ENCODE results near the gene TSC22D1.

Gene TSC22D1

DNA sequence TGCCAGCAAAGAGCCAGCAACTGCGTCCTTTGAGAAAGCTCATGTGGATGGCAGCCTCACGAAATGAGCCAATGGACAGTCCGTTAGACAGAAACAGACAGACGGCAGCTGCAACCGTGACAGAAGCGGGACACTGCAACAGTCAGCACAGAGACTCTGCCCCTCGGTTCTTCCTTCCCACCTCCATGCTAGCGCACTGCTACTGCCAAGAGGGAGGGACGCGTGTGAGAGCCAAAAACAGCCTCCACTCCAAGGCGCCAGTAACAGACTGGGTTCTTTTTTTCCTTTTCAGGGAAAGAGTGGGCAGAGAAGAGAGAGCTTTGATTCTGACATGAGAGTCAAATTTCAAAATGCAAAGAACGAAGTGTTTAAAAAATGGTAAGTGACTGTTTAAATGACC, 125.0 kb downstream of the TSC22D1 start:
- no peak for FAIRE-seq

GRCh38 chr13:44449999-44450821, 125.9 kb downstream of the TSC22D1 start:
- FAIRE-seq: no peak

GRCh38 chr13:44448875-44449274, 127.3 kb downstream of the TSC22D1 start:
- FAIRE-seq: no peak

GRCh38 chr13:44448373-44448772, 127.8 kb downstream of the TSC22D1 start:
- FAIRE-seq: no peak

- peak; percentile 66 for FAIRE-seq
These were observed 128.3 kb downstream of the TSC22D1 start for GRCh38 chr13:44447783-44448321.

DNA sequence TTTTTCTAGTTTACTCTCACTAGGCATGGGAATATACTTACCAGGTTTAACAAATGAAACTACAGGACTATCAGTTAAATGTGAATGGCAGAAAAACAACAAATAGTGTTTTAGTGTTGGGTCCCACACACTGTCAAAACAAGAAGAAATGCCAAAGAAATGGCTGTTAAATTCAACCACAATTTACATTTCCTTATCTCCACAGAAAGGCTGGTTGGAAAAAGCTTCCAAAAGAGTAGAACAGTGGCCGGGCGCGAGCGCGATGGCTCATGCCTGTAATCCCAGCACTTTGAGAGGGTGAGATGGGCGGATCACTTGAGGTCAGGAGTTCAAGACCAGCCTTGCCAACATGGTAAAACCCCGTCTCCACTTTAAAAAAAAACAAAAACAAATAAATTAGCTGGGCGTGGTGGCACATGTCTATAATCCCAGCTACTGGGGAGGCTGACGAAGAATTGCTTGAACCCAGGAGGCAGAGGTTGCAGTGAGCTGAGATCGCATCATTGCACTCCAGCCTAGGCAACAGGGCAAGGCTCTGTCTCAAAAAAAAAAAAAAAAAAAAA, 136.0 kb downstream of the TSC22D1 start:
- no peak for FAIRE-seq

- FAIRE-seq: no peak
These were observed 136.6 kb downstream of the TSC22D1 start for GRCh38 chr13:44439452-44440024.

GRCh38 chr13:44438234-44438579, 137.9 kb downstream of the TSC22D1 start:
- FAIRE-seq: no peak

- FAIRE-seq: peak; percentile 100
These were observed 138.5 kb downstream of the TSC22D1 start for GRCh38 chr13:44437356-44438233.

DNA sequence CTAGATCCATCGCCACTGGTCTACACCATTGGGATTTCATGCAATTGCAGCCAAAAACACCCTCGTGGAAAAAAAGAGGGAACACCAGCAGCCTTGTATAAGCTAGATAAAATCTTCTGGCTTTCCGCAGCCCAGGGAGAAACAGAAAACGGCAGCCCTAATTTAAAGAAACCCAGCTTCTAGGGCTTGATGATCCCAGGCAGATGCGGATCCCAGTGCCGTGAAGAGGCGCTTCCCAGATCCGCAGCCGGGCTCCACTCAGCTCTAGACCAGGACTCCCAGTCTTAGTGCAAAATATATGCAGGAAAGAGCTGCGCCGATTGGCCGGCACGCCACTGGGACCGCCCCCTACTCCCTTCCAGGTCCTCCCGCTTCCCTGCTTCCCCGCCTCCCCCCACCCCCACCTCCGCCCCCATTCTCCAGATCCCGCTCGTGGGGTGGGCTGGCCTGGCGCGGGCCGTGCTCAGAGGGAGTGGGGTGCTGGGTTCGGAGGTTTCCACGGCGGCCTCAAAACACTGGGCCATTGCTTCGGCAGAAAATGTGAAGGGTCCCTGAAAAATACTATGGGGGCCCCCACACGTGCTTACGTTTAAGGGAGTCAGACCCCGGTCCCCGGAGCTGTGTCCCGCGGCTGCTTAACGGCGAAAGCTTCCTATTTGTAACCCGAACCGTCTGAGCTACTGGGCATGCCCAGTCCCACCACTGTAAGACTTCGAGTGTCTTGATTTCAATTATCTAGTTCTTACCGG, 139.4 kb downstream of the TSC22D1 start:
- peak; percentile 78 for FAIRE-seq

DNA sequence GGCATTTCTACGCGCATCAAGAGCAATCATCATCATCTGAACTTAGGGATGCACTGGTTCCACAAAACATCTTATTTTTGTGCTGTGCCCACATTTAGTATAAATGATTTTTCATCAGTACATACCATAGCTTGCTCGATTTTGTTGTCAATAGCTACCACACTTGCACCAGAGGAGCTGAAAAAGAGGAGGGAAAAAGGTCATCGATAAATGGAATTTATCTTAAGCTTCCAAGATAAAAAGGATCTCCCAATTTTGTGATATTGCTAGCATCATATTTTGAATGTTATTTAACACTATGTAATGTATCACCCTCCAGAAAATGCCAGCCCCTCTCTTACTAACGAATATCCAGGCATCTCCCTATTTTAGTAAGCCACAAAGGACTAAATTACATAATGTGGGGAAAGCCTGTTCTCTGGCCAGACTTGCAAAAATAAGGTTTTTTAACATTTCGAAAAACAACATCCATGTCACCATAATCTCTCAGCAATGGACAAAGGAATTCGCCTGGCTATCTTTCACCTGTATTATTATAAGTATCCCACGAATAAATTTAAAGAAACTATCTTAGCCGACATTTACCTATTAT, 140.1 kb downstream of the TSC22D1 start:
- FAIRE-seq: peak; percentile 94

GRCh38 chr13:44435142-44435918, 140.8 kb downstream of the TSC22D1 start:
- peak; percentile 97 for FAIRE-seq

DNA sequence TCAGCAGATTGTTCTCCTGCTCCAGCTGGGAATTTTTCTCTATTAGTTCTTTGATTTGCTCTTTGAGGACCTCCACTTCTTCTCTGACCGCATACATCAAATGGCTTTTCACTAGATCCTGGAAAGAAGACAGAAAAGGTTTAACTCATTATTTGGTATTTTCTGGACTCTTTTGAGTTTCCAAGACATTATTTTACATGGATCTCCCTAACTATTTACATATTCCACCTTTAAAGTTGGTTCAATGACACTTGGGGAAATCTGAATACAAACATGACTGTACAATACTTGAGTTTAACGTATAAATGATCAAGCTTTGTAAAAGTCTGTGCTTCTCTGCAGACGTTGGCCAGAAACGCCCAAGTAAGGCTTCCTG, 141.4 kb downstream of the TSC22D1 start:
- peak; percentile 72 for FAIRE-seq

- no peak for FAIRE-seq
These were observed 142.0 kb downstream of the TSC22D1 start for GRCh38 chr13:44433863-44434765.

- no peak for FAIRE-seq
These were observed 143.5 kb downstream of the TSC22D1 start for GRCh38 chr13:44432650-44433049.

DNA sequence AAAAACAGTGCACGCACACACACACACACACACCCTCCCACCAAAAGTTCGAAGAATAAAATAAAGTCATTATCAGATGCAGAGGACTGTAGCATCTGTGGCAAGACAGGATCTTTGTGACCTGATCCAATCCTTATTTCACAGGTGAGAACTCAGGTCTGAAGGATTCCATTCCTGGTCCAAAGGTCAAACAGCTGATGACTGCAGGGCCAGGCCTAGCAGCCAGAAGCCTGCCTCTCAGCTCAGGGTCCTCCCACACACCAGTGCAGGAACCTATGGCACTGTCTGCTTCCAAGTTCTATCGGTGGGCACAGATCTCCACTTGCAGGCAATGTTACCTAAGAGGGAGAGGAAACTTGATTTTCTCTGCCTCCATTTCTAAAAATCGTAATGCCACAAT, 145.0 kb downstream of the TSC22D1 start:
- no peak for FAIRE-seq

DNA sequence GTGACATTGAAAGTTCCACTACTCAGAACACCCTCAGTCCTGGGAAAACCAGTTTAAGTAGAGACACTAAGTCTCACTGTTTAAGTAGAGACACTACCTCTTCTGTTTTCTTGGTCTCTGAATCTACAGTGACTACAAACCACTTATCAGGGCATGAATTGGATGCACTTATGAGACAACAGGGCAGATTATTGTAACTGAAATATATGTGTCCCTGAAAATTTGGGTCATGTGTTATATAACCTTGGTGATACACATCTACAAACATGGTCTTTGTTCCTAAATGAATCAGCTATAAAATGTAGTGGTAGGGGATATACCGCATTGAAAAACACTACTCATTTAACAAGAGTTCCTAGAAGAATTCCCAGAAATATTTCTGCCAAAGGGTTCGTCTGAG, 146.8 kb downstream of the TSC22D1 start:
- no peak for FAIRE-seq

DNA sequence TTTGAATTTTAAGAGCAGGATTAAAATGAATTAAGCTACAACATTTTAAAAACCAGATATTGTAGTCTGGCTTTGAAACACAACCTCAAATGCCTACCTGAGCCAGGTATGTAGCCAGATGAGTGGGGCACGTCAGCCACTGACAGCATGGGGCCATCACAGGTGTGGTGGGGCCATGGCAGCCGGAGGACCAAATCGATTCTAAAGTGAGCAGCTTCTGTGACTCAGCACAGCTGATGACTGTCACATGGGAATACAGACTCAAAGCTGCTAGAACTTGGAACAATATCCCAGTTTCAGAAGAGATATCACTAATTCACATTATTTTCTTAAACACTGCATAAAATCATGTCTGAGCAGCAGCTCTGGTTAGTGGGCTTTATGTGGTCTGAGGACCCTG, 149.7 kb downstream of the TSC22D1 start:
- no peak for FAIRE-seq

- FAIRE-seq: no peak
These were observed 150.4 kb downstream of the TSC22D1 start for GRCh38 chr13:44425815-44426078.
